HG02870 (cell line): Measurements from ENCODE around the gene LONRF2.
"Not testable (repeated sequence)": the region's sequence is repeated elsewhere in the genome, so short reads cannot be mapped to it uniquely, and the experiment has no call there.

Experiments used
- ATAC-seq: cut with Tn5 transposase; IDR thresholded peaks from one replicate; pipeline ENCODE4 v1.9.1; 2021; ENCODE audit warnings: mild to moderate bottlenecking, moderate library complexity; ENCODE audit not compliant: unreplicated experiment

Gene LONRF2

DNA sequence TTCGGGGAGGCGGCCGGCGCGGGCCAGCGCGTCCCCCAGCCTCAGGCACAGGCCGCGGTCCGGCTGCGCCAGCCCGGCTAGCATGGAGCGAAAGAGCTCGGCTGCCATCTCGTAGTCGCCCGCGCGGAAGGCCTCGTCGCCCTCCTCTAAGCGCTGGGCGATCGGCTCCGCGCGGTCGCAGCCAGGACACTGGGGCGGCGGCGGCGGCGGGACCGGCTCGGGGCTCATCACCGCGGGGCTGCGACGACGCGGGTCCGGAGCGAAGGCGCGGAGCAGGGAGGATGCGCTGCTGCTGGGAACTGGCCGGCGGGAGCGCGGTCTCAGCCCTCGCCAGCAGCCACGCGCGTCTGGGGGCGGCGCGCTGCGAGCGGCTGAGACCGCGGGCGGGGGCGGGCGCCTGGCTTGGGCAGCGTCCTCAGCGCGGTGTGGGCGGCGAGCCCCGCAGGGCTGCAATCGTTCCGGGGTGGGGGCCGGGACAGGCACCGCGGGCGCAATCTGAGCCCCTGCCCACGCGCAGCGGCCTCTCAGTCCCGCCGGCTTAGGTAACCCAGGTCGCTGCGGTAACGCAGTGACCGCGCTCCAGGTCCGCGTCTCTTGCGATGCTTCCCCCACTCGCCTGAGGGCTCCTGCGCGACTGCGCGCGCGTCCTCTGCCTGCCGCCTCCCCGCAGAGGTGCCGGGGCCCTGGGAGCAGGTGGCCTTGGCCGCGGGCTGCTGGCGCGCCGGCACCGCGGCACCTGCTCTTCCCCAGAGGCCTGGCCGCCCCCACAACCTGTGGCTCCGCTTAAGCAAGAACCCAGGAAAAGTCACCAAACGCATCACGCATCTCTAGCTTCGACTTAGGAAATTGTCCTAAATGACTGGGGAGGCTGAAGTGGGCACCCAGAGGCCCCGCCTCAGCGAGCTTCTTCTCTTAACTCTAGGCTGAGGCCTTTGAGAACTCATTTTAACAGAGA, at the start of gene LONRF2:
LONRF2 (minus strand) TSS at position 636 of the 955 bp plus-strand sequence; CDS start at position 228, 408 bp downstream.
- no peak for ATAC-seq

DNA sequence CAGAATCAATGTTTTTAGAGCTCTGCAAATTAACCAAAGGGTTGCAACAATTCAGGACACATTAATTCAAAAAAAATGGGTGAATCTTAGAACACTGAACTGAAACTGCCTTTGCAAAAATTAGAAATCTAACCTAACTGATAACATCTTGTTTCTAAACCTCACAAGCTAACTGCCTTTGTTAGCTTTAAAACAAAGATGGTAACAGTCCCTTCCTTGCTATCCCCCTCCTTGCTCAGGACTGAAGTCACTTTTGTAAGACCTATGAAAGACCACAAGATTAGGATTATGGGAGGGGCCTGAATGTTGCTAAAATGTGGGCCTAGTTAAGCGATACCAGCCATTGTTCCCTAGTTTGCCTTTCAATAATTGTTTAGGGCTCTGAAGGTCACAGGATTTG, 44.9 kb upstream of the LONRF2 start:
- ATAC-seq = no peak

DNA sequence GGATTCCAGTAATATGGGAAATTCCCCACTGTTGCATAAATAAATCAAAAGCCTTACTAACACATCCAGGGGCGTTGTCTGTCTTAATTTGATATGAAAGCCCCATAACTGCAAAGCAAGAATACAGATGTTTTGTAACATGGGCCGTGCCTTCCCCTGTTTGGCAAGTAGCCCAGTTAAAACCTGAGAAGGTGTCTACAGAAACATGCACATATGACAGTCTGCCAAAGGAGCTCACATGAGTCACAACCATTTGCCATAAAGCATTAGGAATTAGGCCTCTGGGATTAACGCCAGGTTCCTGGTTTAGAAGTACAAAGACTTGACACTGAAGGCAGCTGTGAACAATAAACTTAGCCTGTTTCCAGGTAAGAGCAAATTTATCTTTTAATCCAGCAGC, 43.1 kb upstream of the LONRF2 start:
- no peak for ATAC-seq

DNA sequence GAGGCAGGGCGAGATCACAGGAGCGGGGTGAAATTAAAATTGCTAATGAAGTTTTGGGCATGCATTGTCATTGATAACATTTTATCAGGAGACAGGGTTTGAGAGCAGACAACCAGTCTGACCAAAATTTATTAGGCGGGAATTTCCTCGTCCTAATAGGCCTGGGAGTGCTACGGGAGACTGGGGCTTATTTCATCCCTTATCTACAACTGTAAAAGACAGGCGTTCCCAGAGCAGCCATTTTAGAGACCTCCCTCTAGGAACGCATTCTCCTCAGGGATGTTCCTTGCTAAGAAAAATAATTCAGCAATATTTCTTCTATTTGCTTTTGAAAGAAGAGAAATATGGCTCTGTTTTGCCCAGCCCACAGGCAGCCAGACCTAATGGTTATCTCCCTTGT, 40.0 kb upstream of the LONRF2 start:
- not testable (repeated sequence) for ATAC-seq

DNA sequence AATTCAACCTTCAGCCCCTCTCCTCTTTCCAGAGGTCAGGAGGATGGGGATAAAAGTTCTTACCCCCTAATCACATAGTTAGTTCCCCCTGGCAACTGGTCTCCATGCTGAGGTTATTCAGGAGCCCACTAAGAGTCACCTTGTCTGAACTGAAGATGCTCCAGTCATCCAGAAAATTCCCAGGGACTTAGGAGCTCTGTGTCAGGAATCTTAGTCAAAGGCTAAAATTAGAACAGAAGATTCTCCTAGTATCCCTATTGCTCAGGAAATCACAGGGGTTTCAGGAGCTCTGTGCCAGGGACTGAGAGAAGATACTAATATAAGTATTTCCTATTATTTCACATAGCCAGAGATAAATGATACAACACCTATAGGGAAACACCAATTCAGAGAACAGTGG, 37.3 kb upstream of the LONRF2 start:
- ATAC-seq = no peak

DNA sequence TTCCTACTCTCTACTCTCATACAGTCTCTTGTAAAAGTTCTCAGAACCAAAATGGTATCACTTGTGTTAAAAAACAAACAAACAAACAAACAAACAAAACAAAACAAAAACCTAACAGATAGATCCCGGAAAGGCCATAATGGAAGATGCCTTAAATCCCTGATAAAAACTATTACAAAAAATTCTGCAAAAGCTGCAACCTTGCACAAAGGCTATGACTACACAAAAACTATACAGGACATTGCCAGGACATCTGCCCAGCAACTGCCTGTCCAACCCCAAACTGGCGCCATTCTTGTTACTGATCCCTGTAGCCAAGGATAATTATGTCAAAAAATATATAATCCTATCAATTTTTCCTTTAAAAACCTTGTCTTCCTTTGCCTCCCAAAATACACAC, 36.3 kb upstream of the LONRF2 start:
- no peak for ATAC-seq

DNA sequence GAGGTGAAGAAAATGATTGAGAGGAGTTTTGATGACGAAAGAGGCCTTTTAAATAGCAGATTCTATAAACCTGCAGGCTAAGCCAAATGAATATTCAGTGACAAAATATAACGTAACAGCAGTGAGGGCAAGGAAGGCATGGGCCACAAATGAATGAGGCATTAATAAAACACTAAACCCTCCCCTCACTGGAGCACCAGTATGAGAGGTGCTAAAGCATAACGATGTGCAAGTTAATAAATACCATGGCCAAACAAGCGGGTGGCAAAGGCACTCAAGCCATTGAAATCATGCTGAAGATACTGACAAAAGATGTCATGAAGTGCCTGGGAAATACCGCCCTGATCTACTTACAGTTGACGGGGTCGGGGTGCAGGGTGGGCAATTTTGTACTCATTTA, 30.2 kb upstream of the LONRF2 start:
- no peak for ATAC-seq

DNA sequence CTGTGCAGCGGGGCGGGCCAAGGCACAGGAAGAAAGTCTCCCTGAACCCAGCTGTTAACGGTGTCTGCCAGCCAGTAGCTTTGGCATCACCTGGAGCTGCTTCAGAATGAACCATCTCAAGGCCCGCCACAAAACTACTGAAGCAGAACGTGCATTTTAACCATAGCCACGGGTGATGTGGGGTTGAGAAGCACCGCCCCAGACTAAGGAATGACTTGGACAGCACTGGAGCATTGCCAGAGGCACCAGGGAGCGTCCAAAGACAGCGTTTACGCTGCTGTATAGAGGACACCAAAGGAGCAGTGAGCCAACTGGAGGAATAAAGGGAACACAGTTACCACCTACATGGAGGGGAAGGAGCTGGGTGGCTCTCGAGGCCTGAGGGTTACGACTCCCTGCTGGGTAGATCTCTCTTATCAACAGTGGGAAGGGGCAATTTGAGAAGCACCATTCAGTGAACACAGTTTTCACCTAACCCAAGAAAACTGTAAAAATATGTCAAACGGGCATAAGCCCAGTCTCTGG, 28.4 kb upstream of the LONRF2 start:
- ATAC-seq = no peak

DNA sequence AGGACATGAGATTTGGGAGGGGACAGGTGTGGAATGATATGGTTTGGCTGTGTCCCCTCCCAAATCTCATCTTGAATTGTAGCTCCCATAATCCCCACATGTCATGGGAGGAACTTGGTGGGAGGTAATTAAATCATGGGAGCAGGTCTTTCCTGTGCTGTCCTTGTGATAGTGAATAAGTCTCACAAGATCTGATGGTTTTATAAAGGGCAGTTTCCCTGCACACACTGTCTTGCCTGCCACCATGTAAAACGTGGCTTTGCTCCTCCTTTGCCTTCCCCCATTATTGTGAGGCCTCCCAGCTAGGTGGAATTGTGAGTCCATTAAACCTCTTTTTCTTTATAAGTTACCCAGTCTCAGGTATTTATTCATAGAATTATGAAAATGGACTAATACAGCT, 22.8 kb upstream of the LONRF2 start:
- not testable (repeated sequence) for ATAC-seq

DNA sequence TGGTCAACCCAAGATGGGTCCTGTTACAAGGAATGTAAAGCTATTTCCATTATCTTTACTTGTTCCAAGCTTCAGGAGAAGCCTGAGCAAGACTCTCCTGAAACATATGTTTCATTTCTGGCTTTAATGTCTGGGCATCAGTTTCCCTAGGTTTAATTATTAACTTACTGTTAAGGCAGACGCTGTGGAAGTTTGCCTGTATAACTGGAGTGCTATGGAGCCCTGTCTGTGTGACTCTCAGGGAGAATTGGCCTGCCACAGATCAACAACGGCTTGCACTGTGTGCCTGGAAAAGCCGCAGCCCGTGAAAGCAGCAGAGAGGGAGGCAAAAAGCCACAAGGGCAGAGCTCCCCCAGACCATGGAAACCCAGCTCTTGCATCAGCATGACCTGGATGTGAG, 22.1 kb upstream of the LONRF2 start:
- ATAC-seq = no peak

DNA sequence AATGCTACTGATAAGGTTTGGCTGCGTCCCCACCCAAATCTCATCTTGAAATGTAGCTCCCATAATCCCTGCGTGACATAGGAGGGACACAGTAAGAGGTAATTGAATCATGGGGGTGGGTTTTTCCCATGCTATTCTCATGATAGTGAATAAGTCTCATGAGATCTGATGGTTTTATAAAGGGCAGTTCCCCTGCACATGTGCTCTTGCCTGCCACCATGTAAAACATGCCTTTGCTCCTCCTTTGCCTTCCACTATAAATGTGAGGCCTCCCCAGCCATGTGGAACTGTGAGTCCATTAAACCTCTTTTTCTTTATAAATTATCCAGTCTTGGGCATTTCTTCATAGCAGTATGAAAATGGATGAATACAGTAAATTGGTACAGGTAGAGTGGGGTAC, 20.2 kb upstream of the LONRF2 start:
- not testable (repeated sequence) for ATAC-seq

DNA sequence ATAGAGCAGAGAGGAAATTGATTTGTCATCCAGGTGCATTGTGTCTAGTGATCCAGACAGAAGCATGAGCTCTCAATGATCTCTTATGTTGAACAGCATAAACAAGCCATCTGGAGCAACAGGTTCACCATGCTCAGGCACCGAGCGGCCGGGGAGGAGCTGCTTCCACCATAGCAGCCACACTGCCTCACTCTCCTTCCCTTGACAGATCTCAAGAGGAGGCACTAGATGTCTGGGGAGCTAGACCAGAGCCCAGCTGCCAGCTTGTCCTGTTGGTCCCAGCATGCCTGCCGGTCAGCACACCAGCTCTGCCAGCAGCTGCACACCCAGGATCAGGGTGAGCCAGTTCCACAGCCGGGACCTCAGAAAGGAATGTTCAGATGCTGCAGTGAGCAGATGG, 17.5 kb upstream of the LONRF2 start:
- ATAC-seq = no peak

DNA sequence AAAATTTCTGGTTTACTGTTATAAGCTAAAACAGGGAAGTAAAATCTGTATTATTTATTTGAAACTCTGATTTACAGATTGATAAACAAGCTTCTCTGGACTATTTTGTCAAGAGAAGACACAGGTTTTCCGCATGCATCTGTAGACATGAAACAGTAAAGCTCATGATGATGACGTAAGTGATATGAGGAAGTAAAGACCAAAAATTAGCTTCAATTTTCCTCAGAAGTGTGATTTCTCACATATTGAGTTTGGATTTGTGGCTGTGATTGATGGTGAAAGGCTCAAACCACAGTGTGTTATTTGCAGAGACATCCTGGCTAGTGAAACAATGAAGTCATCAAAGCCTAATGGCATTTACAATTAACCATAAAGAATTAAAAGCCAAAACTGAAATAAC, 12.6 kb upstream of the LONRF2 start:
- ATAC-seq = no peak

DNA sequence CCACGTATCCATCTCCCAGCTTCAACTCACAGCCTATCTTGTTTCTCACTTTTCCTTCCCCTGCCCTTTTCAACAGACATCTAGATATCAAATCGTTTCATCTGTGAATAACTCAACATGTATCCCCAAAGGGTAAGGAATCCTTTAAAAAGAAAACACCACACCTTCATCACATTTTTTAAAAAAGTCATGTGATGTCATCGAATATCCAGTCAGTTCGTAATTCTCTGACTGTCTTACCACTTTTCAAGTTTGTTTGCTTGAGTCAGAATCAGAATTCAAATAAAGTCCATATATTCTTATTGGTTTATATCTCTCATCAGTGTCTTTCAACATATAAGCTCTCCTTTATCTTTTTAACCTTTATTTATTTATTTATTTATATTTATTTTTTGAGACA, 5.4 kb upstream of the LONRF2 start:
- ATAC-seq = no peak

DNA sequence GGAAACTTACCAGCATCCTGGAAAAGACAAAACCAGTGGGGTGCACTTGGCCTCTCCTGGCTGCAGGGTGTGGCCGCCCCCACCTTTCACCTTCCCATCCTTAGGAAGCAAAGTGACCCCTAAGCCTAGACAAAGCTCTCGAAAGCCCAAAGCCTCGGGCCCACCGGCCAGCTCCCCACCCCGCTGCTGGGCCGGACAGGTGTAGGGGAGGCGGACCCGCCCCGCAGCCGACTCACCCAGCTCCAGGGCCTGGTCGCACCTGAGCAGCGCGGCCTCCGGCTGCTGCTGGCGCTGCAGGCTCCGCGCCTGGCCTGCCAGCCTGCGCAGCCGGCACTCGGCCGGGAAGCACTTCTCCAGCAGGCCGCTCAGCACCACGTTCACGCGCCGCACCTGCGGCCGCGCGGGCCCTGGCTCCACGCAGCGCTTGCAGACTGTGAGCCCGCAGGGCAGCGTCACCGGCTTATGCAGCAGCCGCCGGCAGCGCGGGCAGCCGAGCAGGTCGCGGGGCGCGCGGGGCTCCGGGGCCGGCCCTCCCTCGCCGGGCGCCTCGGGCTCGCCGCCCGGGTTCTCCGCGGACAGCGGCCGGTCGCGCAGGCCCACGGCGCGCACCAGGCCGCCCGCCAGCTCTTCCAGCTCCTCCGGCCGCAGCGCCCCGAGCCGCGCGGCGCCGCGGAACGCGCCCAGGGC, 979 bp downstream of the LONRF2 start:
- no peak for ATAC-seq

DNA sequence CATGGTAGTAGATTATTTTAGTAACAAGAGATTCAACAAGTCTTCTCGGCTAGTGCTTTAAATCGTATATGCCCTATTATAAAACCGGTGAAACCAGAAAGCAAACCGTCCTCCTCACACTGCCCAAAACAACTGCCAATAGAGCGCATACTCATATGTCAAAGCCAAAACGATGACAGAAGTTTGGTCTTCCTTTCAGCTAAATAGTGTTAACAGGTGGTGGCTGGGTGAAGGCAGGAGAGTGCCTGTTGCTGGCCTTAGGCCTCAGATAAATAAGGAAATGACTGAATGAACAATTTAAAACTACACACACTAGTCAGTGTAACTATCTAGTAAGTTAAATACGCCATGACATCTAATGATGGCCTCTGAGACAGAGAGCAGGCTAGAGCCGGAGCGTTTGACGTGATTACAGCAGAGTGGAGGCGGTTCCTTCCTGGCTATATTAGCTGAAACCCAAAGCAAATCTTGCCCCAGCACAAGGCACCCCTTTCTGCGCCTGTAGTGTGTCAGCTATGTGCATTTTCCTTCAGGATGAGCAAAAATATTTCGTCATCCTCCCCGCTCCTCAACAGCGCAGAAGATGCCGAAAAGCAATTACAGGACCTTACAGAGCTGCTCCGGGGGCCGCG, 1.6 kb downstream of the LONRF2 start:
- no peak for ATAC-seq

DNA sequence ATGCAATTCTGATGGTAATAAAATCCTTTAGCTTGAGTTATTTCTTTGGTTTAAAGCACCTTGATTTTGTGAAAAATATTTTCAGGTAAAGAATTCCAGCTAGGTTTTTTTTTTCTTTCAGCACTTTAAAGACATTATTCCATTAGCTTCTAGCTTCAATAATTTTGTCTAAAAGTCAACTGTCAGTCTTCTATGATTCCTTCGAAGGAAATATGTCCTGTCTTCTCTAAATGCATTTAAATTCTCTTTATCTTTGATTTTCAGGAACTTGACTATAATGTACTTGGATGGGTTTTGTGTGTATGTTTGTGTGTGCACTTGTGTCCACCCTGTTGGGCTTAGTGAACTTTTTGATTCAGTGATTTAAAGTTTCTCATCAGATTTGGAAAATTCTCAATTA, 4.7 kb downstream of the LONRF2 start:
- ATAC-seq = no peak

DNA sequence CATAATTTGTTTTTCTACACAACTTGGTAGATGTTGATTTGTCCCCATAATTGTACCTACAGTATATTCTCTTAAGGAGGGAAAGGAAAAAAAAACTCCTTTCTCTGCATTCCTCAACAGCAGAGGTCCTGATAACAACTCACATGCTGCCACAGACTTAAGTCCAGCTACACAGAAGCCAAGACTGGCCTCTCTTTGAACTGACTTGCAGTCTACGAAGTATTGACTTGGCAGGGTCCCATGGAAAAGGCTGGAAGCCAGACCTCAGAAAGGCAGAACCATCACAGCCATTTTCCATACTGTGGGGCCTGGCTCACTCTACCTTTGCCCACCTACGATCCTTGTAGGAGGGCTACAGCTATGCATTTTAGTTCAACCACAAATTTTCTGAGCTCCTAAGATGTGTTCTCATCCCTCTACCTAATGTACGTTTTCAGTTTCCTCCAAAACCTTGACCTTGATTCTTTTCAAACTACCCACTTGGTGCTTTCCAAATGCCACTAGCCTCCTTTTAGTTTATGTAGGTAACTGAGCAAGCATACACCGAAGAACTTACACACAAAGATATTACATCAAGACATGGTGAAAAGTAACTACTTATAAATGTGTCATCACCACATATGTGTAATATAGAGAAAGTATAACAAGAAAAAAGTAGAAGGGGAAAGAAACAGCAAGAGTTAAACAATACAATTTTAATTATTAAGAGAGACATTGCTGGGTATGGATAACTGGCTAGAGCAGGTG, 12.2 kb downstream of the LONRF2 start:
- ATAC-seq = no peak

DNA sequence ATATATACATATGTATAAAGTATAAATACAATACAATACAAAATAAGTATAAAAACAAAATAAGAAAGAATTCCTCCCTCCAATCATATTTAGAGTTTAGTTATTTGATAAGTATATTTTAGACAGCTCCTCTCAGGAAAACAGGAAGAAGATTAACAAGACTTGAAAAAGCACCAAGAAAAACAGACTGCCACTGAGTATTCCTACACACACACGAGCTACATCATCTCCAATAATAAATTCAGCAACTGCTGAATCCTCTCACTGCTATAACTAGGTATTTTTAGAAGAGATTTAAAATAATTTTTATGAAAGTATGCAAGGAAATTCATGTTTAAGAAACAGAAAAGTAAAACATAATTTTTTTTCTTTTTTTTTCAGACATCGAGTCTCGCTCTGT, 13.0 kb downstream of the LONRF2 start:
- ATAC-seq = no peak

DNA sequence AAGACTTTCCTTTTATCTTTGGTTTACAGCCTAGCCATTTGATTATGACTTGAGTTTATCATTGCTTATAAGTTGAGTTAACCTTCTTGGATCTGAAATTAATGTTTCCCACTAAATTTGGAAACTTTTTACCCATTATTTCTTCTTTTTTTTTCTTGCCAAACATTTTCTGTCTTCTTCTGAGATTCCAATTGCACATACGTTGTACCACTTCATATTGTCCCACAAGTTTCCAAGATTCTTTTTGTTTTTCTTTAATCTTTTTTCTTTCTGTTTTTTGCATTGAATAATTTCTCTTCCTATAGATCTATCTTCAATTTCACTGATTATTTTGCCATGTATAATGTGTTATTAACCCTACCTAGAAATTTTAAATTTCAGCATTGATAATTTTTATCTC, 18.6 kb downstream of the LONRF2 start:
- no peak for ATAC-seq

DNA sequence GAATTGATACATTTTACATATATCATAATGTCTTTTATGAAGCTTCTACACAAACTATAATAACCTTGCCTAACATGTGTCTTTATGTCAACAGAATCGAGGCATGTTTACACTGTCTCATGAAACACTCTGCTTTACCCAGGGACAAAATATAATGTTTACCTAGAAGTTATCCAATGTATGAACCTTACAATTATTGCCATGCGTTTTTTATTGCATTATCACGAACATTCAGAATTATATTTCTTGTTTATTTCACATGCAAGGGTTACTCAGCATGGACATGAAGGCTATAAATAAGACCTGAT, 19.8 kb downstream of the LONRF2 start:
- ATAC-seq = no peak
